Measurements from ENCODE around the gene VAV2. TPM values are rescaled to one million over a fixed set of nuclear protein-coding genes. Genes with fewer than 3 reads are reported as not detected.
A peak's percentile ranks its signal among the peaks of the same experiment; 100 is the strongest.

Gene VAV2
- total RNA-seq, 4 donors from 2014 or later: 15.0 to 25.7 (median 20.5) TPM

DNA sequence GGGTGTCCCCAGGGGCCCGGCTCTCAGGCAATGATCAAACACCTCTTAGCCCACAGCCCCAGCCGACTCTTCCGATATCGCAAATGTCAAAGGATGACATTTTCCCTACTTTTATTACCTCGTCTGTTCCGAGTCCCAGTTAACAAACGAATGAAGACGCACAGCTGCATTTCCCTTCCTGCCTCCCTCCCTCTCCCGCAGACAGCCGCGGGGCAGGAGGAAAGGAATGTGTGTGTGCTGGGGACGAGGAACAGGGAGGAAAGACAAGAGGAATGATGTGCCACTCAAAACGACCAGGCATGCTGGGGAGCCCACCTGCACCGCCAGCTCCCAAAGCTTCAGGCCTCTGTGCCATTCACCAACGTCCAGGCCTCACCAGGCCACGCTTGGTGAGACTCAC lies 128.1 kb downstream of the VAV2 start:
- no peak overlapping the region for H3K4me3 ChIP-seq (replicated peaks in 1 of 3)
- peaks cover 0 to 18% of the 10 kb centered on the region in 2 donors for H3K4me1 ChIP-seq
- intact Hi-C loops (cut with DNase I): no loop called here
- no peak for DNase-seq
- H3K27ac ChIP-seq: no peak overlapping the region
- H3K36me3 ChIP-seq: no peaks in the 10 kb centered on the region
- H3K9me3 ChIP-seq: no peaks in the 10 kb centered on the region
- TF ChIP-seq POLR2A (IDR thresholded peaks at IDR 0.05): no peak
- TF ChIP-seq, protein P1, sequence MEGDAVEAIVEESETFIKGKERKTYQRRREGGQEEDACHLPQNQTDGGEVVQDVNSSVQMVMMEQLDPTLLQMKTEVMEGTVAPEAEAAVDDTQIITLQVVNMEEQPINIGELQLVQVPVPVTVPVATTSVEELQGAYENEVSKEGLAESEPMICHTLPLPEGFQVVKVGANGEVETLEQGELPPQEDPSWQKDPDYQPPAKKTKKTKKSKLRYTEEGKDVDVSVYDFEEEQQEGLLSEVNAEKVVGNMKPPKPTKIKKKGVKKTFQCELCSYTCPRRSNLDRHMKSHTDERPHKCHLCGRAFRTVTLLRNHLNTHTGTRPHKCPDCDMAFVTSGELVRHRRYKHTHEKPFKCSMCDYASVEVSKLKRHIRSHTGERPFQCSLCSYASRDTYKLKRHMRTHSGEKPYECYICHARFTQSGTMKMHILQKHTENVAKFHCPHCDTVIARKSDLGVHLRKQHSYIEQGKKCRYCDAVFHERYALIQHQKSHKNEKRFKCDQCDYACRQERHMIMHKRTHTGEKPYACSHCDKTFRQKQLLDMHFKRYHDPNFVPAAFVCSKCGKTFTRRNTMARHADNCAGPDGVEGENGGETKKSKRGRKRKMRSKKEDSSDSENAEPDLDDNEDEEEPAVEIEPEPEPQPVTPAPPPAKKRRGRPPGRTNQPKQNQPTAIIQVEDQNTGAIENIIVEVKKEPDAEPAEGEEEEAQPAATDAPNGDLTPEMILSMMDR (IDR thresholded peaks at IDR 0.05): no peak
- 79 to 81% methylated on average over 16 of the region's 16 CpGs for WGBS, 2 donors
- no peaks in the 10 kb centered on the region for H3K27me3 ChIP-seq

DNA sequence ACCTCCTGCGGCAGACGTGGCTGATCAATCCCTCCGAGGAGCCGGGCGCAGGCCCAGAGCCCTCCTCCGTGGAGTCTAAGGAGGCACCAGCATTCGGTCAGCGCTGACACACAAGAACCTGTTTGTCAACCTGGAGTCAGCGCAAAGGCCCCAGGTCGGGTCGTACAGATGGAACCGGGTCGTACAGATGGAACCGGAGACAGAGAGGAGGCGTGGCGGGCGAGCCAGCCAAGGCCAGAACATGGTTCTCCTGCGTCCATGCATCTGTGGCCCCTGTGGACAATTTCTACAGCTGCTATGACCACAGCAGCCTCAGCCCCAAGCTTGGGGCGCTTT lies 128.9 kb downstream of the VAV2 start:
- TF ChIP-seq, protein P1 (IDR thresholded peaks at IDR 0.05): no peak
- TF ChIP-seq POLR2A (IDR thresholded peaks at IDR 0.05): no peak
- no peaks in the 10 kb centered on the region for H3K27me3 ChIP-seq
- no peak for DNase-seq
- H3K4me3 ChIP-seq (replicated peaks in 1 of 3): no peak overlapping the region
- peak overlapping the region in 1 of 3 donors; percentile 28 for H3K27ac ChIP-seq
- 77 to 90% methylated on average over 19 of the region's 19 CpGs for WGBS, 2 donors
- H3K4me1 ChIP-seq: peaks cover 0 to 18% of the 10 kb centered on the region in 2 donors
- intact Hi-C loops (cut with DNase I): no loop called here
- no peaks in the 10 kb centered on the region for H3K9me3 ChIP-seq
- H3K36me3 ChIP-seq: no peaks in the 10 kb centered on the region

DNA sequence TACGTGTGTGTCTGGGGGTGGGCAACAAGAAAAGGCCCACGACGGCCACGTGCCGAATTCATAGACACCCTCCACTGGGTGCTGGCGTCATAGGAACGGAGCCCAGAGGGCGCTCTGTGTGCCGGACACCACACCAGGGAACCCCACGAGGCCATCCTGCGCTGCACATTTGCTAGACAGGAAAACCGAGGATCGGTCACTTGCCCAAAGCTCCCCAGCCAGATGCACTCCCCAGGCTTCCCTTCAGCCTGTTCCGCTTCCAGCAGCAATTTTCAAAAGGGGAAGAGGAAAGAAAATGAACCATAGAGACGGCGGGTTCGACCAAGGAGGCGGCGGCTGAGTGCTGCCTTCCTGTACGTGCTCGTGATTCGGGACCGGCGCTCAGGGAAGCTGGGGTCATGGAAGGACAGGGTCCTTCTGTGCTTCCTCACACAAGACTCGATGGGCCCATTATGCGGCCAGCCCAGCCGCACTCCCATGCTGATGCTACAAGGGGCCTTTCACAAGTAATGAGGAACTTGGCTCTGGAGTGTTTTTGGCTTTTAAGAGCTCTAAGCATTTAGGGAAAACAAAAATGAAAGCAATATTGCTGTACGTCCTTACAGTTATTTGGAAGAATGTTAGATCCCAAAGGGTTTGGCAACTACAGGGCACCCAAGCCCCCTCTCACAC lies 129.4 kb downstream of the VAV2 start:
- Histone ChIP-seq H3K4me3 (replicated peaks in 1 of 3) (no peak overlapping the region), H3K36me3 (no peaks in the 10 kb centered on the region), H3K27me3 (no peaks in the 10 kb centered on the region), H3K27ac (peak overlapping the region in 1 of 3 donors; percentile 28), H3K4me1 (peaks cover 0 to 18% of the 10 kb centered on the region in 2 donors), H3K9me3 (no peaks in the 10 kb centered on the region)
- TF ChIP-seq, protein P1 (IDR thresholded peaks at IDR 0.05): no peak
- TF ChIP-seq POLR2A (IDR thresholded peaks at IDR 0.05): no peak
- 75 to 76% methylated on average over 20 to 28 of the region's 28 CpGs for WGBS, 2 donors
- no peak for DNase-seq
- intact Hi-C loops (cut with DNase I): no loop called here

DNA sequence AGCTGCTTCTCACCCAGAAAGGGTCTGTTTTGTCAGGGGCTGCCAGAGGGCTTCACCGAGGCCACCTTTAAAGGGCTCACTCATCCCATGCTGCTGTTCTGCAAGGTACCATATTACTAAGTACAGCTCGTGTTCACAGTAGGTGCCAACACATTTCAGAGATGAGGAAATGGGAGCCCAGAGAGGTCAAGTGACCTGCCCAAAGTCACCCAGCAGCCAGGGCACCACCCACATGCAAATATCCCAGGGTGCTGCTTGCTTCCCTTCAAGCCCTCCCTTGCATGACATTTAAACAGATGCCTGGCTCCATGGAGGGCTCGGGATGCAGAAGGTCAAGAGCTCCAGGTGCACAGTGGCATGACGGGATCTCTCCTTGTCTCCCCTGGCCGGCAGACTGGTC lies 130.4 kb downstream of the VAV2 start:
- DNase-seq: no peak
- Histone ChIP-seq H3K27me3 (no peaks in the 10 kb centered on the region), H3K36me3 (no peaks in the 10 kb centered on the region), H3K27ac (no peak overlapping the region), H3K4me3 (replicated peaks in 1 of 3) (no peak overlapping the region), H3K9me3 (no peaks in the 10 kb centered on the region), H3K4me1 (peaks cover 0 to 18% of the 10 kb centered on the region in 2 donors)
- intact Hi-C loops (cut with DNase I): no loop called here
- no peak for TF ChIP-seq POLR2A (IDR thresholded peaks at IDR 0.05)
- TF ChIP-seq, protein P1 (IDR thresholded peaks at IDR 0.05): no peak
- WGBS, 2 donors: 70 to 84% methylated on average over 2 to 5 of the region's 5 CpGs

DNA sequence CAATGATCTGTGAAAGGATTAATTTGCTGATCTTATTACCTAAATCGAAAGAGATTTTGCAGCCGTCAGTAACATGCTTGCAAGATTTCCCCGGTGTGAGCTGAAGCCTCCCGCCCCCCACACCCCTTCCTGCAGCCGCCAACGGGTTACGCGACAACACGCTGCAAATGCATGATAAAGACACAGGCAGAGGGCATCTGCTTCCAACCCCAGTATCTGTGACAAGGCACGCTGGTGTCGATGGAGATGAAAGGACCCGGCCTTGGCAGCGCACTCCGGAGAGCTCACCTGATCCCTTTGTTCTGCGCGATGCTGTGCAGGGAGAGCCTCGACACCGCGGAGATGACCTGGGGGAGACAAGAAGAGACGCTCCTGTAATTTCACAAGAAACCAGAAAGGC lies 131.0 kb downstream of the VAV2 start:
- TF ChIP-seq, protein P1 (IDR thresholded peaks at IDR 0.05): no peak
- TF ChIP-seq POLR2A (IDR thresholded peaks at IDR 0.05): no peak
- H3K4me1 ChIP-seq: peaks cover 3 to 21% of the 10 kb centered on the region in 2 donors
- H3K27ac ChIP-seq: no peak overlapping the region
- DNase-seq: no peak
- H3K36me3 ChIP-seq: no peaks in the 10 kb centered on the region
- no peak overlapping the region for H3K4me3 ChIP-seq (replicated peaks in 1 of 3)
- 86 to 92% methylated on average over 20 of the region's 20 CpGs for WGBS, 2 donors
- H3K27me3 ChIP-seq: no peaks in the 10 kb centered on the region
- H3K9me3 ChIP-seq: no peaks in the 10 kb centered on the region
- intact Hi-C loops (cut with DNase I): no loop called here
